AG04450 (cell line): ENCODE data around the gene MORC2. TPM values are rescaled to one million over a fixed set of nuclear protein-coding genes. Genes with fewer than 3 reads are reported as not detected.

Experiments used
- CTCF ChIA-PET: fragments of 300-600, 350-600 bp; formaldehyde crosslinking; extraction: SDS; loops from one replicate; lab custom pipeline; 2022; ENCODE audit warnings: antibody characterized with exemption, inconsistent platforms; lab: Charles Lee
- POLR2A ChIA-PET: fragments of 350-600 bp; formaldehyde crosslinking; extraction: SDS; loops from one replicate; lab custom pipeline; 2021; ENCODE audit warnings: antibody characterized with exemption, inconsistent platforms; lab: Yijun Ruan, JAX
- DNase-seq: peaks from one replicate; pipeline ENCODE4 v3.0.0-alpha.2; 2011; ENCODE audit warnings: low read depth, low spot score
- H3K27ac ChIP-seq: one replicate; pipeline ENCODE4 v1.5.1; 2012; ENCODE audit warnings: low read depth, low read length, control low read depth
- H3K27me3 ChIP-seq: one replicate; pipeline ENCODE4 v1.6.0; 2012; ENCODE audit warnings: low read length; ENCODE audit not compliant: control insufficient read depth, insufficient read depth
- H3K4me3 ChIP-seq: 2 replicates; pipeline ENCODE4 v1.5.1; 2011; ENCODE audit warnings: mild to moderate bottlenecking, low read depth, low read length, control low read depth
- H3K9me3 ChIP-seq: 2 replicates; pipeline ENCODE4 v1.5.1; 2012; ENCODE audit warnings: low read length; ENCODE audit not compliant: control insufficient read depth, insufficient read depth
- CTCF ChIP-seq: IDR thresholded peaks from 2 replicates; pipeline ENCODE4 v1.5.1; 2011; ENCODE audit warnings: low read depth, low read length, control low read depth, inconsistent platforms
- polyA plus RNA-seq: library from polyadenylated mRNA; depleted of rRNA; stranded (reverse); fragments of >200 nt; gene quantifications from 2 replicates; pipeline ENCODE4 v1.2.3, GENCODE V29; 2011

MORC2 gene
- polyA plus RNA-seq, 1 experiment, result 16.3 TPM

DNA sequence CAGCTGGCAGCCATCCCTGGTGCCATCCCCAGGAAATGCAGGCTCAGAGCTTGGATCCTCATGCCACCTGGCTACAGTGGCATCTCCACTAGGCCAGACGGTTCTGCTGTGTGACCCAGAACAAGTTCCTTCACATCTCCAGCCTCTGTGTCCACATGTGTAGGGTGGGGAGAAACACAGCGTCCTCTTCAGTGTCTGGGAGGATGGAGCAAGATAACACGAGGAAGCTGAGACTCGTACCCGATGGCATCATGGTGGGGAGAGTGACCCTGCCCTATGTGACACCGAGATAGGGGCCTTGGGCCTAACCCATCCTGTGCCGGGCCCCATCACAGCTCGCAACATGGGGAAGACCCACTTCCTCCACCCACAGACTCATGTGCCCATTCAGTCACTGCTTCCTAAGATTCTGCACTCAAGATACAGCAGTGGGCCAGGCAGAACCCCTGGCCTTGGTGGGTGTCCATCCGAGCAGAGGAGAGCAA, 78.5 kb downstream of the MORC2 start:
- no peaks in the 10 kb centered on the region for H3K27me3 ChIP-seq
- DNase-seq, result no peak
- ChIA-PET POLR2A (no interaction called here), CTCF (interaction anchor here (0.8 to 3.7 kb wide), 6 partner anchors 17 to 125 kb away, joined by 3 to 30 read pairs (median 4); no protein-coding TSS in a partner anchor)
- H3K27ac ChIP-seq, result no peak overlapping the region
- H3K4me3 ChIP-seq, result no peak overlapping the region
- TF ChIP-seq CTCF, result no peak
- no peaks in the 10 kb centered on the region; the same call in 1 of the 2 replicates for H3K9me3 ChIP-seq

DNA sequence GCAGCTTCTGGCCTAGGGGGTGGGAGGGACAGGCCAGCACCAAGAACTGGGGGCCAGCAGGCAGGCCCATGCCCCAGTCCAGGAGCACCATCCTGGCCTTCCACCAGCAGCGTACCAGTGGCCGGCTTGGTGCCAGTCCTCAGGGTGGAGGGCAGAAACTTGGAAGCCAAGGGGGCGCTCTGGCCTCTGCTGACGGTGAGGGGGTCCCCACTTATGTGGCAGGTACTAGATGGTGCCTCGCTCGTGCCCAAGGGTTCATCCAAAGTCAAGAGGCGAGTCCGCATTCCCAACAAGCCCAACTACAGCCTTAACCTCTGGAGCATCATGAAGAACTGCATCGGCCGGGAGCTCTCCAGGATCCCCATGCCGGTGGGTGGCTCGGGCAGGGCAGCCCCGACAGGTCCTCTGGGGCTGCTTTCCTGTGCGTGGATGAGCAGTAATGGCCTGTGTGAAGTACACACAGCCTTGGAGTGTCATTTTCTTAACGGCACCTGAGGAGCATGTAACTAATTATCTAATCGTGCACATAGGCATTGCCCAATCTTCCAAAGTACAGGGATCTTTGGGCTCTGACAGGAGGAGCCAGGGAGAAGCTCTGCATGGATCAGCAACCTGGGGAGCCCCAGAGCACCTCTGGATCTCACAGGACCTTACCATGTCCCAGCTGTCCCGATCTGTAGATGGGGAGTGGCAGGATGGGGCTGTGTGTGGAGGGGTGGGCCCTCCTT, 79.1 kb downstream of the MORC2 start:
- Histone ChIP-seq H3K27ac (no peak overlapping the region), H3K27me3 (no peaks in the 10 kb centered on the region), H3K4me3 (no peak overlapping the region), H3K9me3 (no peaks in the 10 kb centered on the region; the same call in 1 of the 2 replicates)
- no peak for TF ChIP-seq CTCF
- CTCF ChIA-PET, result interaction anchor here (1.0 to 3.7 kb wide), 4 partner anchors 17 to 125 kb away, joined by 3 to 30 read pairs (median 4); no protein-coding TSS in a partner anchor
- POLR2A ChIA-PET, result no interaction called here
- no peak for DNase-seq

DNA sequence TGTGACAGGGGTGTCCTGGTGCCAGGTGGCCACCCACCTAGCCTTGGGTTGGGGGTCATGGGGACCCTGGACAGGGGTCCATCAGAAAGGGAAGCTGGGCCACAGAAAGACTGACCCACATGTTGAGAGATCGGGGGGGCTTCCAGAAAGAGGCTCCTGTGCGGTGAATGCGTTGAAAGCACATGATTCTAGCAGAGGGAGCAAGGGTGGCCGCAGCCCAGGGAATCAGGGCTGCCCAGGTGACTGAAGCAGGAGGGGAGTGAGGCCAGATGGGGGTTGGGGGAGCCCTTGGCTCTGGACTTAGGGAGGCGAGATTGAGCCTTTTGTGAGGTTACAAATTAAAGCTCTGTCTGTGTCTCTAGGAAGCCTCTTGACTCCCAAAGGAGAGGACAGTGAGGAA, 80.7 kb downstream of the MORC2 start:
- DNase-seq, result no peak
- Histone ChIP-seq H3K4me3 (no peak overlapping the region), H3K27me3 (no peaks in the 10 kb centered on the region), H3K9me3 (no peaks in the 10 kb centered on the region; the same call in 1 of the 2 replicates), H3K27ac (no peak overlapping the region)
- CTCF ChIA-PET, result interaction anchor here (1.0 kb wide), 1 partner anchor 259 kb away, joined by 3 read pairs; no protein-coding TSS in a partner anchor
- POLR2A ChIA-PET, result no interaction called here
- no peak for TF ChIP-seq CTCF

- CTCF ChIA-PET, result interaction anchor here (1.0 kb wide), 1 partner anchor 259 kb away, joined by 3 read pairs; no protein-coding TSS in a partner anchor
- no peak for DNase-seq
- POLR2A ChIA-PET, result no interaction called here
Observed at GRCh38 chr22:30887453-30887852, 81.1 kb downstream of the MORC2 start.

More at GRCh38 chr22:30887453-30887852, 81.1 kb downstream of the MORC2 start:
- Histone ChIP-seq H3K4me3 (no peak overlapping the region), H3K27me3 (no peaks in the 10 kb centered on the region), H3K27ac (no peak overlapping the region), H3K9me3 (no peaks in the 10 kb centered on the region; the same call in 1 of the 2 replicates)
- no peak for TF ChIP-seq CTCF
